ENCODE data around the gene TTC39B.
"Not testable (repeated sequence)": the region's sequence is repeated elsewhere in the genome, so short reads cannot be mapped to it uniquely, and the experiment has no call there.

DNA sequence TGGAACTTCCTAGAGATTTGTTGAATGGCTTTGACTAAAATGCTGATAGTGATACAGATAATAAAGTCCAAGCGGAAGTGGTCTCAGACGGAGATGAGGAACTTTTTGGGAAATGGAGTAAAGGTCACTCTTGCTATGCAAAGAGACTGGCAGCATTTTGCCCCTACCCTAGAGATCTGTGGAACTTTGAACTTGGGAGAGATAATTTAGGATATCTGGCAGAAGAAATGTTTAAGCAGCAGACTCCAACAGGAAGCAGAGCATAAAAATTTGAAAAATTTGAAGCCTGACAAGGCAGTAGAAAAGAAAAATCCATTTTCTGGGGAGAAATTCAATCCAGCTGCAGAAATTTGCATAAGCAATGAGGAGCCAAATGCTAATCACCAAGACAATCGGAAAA lies 15.7 kb upstream of the TTC39B start:
- TF ChIP-seq EZH2 (IDR thresholded peaks at IDR 0.05; ENCODE audit: borderline replicate concordance, low read depth, low read length, severe bottlenecking); POLR2A (IDR thresholded peaks at IDR 0.05; ENCODE audit: low read depth, low read length); MAX (IDR thresholded peaks at IDR 0.05; ENCODE audit: insufficient read depth, insufficient read length); CTCF (IDR thresholded peaks at IDR 0.05; ENCODE audit: extremely low read depth in 1 of 2, insufficient read depth in 1 of 2, low read depth in 1 of 2, low read length in 2 of 2); POLR2AphosphoS5 (IDR thresholded peaks at IDR 0.05; ENCODE audit: insufficient read depth, low read depth, low read length); GATA2 (IDR thresholded peaks at IDR 0.05; ENCODE audit: insufficient read depth, insufficient read length, low read depth, low read length); MYC (IDR thresholded peaks at IDR 0.05; ENCODE audit: low read depth, low read length); FOS (IDR thresholded peaks at IDR 0.05; ENCODE audit: borderline replicate concordance, insufficient read depth, low read length): not testable (repeated sequence)

Measured in endothelial cell of umbilical vein (primary cell).